Astrocyte (in vitro differentiated cells and primary cell): ENCODE measurements around the gene FBXL19.

Experiments
- EZH2 ChIP-seq: IDR thresholded peaks from 2 replicates; pipeline ENCODE4 v1.6.1; 2012; ENCODE audit warnings: mild to moderate bottlenecking, low read length, inconsistent platforms; ENCODE audit not compliant: insufficient read depth
- TF ChIP-seq, protein P1 (sequence below): IDR thresholded peaks from 2 replicates; pipeline ENCODE4 v1.5.1; 2011; ENCODE audit warnings: low read depth, mild to moderate bottlenecking, inconsistent platforms, low read length, moderate library complexity; ENCODE audit not compliant: insufficient read depth

DNA sequence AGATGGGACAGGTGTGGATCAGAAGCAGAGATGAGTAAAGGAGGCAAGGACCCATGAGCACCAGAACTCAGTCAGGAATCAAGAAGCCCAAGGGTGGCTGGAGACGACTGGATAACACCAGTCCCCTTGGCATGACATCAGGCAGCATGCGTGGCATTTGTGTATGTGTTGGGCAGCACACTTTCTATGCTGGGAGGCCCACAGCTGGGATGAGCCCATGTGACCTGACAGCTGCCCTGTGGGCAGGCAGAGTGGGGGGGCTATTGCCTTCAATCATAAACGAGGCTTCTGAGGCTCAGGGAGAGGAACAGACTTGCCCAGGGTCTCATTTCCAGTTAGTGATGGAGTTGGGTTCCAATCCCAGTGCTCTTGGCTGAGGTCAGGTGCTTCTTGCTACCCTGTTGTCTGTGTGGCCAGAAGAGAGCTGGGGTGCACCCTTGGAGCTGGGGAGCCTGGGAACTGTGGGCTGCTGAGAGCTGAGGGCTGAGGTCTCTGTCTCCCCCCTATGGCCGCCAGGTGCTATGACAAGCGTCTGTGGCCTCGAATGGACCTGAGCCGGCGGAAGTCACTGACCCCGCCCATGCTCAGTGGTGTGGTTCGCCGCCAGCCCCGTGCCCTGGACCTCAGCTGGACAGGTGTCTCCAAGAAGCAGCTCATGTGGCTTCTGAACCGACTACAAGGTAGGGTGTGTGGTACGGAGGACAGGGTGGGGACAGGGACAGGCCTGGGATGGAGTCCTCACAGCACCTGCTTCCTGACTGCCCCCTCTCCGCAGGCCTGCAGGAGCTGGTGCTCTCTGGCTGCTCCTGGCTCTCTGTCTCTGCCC lies 18.4 kb downstream of the FBXL19 start:
- TF ChIP-seq, protein P1, sequence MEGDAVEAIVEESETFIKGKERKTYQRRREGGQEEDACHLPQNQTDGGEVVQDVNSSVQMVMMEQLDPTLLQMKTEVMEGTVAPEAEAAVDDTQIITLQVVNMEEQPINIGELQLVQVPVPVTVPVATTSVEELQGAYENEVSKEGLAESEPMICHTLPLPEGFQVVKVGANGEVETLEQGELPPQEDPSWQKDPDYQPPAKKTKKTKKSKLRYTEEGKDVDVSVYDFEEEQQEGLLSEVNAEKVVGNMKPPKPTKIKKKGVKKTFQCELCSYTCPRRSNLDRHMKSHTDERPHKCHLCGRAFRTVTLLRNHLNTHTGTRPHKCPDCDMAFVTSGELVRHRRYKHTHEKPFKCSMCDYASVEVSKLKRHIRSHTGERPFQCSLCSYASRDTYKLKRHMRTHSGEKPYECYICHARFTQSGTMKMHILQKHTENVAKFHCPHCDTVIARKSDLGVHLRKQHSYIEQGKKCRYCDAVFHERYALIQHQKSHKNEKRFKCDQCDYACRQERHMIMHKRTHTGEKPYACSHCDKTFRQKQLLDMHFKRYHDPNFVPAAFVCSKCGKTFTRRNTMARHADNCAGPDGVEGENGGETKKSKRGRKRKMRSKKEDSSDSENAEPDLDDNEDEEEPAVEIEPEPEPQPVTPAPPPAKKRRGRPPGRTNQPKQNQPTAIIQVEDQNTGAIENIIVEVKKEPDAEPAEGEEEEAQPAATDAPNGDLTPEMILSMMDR, result peak; percentile 69
- TF ChIP-seq EZH2, result no peak
